K562 (cell line): ENCODE data around the gene CYSTM1. TPM values are rescaled to one million over a fixed set of nuclear protein-coding genes. Genes with fewer than 3 reads are reported as not detected.

Experiments used
- CTCFL ChIP-seq: IDR thresholded peaks from 2 replicates; pipeline ENCODE4 v1.6.1; 2011; ENCODE audit warnings: borderline replicate concordance, low read depth, mild to moderate bottlenecking, moderate library complexity, low read length; ENCODE audit not compliant: insufficient read depth, poor library complexity, severe bottlenecking
- DACH1 ChIP-seq: fragments of 450-650 bp; IDR thresholded peaks from 2 replicates; pipeline ENCODE4 v1.6.1; 2018; ENCODE audit not compliant: partially characterized antibody
- E2F5 ChIP-seq: sonication (generic); formaldehyde crosslinking; IDR thresholded peaks from 2 replicates; pipeline ENCODE4 v1.8.0; 2022; ENCODE audit warnings: mild to moderate bottlenecking, missing genetic modification reagents
- FOXA3 ChIP-seq, 2 experiments: fragments of 450-650 bp in 1 of 2; sonication (generic) in 1 of 2; formaldehyde crosslinking; IDR thresholded peaks in 1 of 2; conservative IDR thresholded peaks in 1 of 2; 2 replicates each; pipeline versions ENCODE4 v1.4.0 to v1.8.0; 2020 to 2022; ENCODE audit warnings: mild to moderate bottlenecking in 2 of 2, missing genetic modification reagents in 1 of 2
- GTF3C2 ChIP-seq: IDR thresholded peaks from 3 replicates; pipeline ENCODE4 v1.6.1; 2011; ENCODE audit warnings: borderline replicate concordance, mild to moderate bottlenecking, moderate library complexity; ENCODE audit not compliant: insufficient read length; ENCODE audit errors: extremely low read depth
- HMG20B ChIP-seq: fragments of 250-450 bp; sonication (Bioruptor Pico); IDR thresholded peaks from 2 replicates; pipeline ENCODE4 v1.5.0; 2021; ENCODE audit warnings: mild to moderate bottlenecking
- MEIS2 ChIP-seq: fragments of 450-650 bp; IDR thresholded peaks from 2 replicates; pipeline ENCODE4 v1.6.1; 2014; ENCODE audit warnings: mild to moderate bottlenecking; ENCODE audit not compliant: partially characterized antibody
- POLR3A ChIP-seq: IDR thresholded peaks from 2 replicates; pipeline ENCODE4 v1.6.1; 2011; ENCODE audit warnings: borderline replicate concordance, mild to moderate bottlenecking, moderate library complexity; ENCODE audit not compliant: insufficient read length, insufficient read depth; ENCODE audit errors: extremely low read depth
- REST ChIP-seq, 2 experiments: fragments of 450-650 bp; formaldehyde crosslinking in 1 of 2; IDR thresholded peaks; 2 replicates each; pipeline versions ENCODE4 v1.4.0 to v1.6.1; 2014 to 2020; ENCODE audit warnings: mild to moderate bottlenecking in 2 of 2, borderline replicate concordance in 1 of 2, low read depth in 1 of 2
- ZEB2 ChIP-seq: fragments of 450-650 bp; IDR thresholded peaks from 2 replicates; pipeline ENCODE4 v1.6.1; 2016
- ZNF586 ChIP-seq: fragments of 450-650 bp; formaldehyde crosslinking; conservative IDR thresholded peaks from 2 replicates; pipeline ENCODE4 v1.4.0; 2020; ENCODE audit warnings: mild to moderate bottlenecking, moderate library complexity
- polyA plus RNA-seq, 8 experiments: library from polyadenylated mRNA; depleted of rRNA in 4 of 8; stranded (reverse) in 5 of 8; unstranded in 3 of 8; fragments of >200 nt; fragmentation: Nextera tagmentation in 2 of 8; fragmentation: Illumina TruSeq in 1 of 8; extraction: Ambion mirVana in 2 of 8; extraction: Trizol in 1 of 8; gene quantifications; 2 replicates each; pipeline versions ENCODE4 v1.2.1 to v1.2.3, GENCODE V29; 2011 to 2014; ENCODE audit warnings: inconsistent platforms in 1 of 8, missing spikeins in 1 of 8
- total RNA-seq, 7 experiments: library from RNA; depleted of rRNA in 6 of 7; stranded (reverse); fragments of >200 nt in 6 of 7; fragmentation: Illumina TruSeq in 2 of 7; extraction: Trizol in 2 of 7; gene quantifications; 2 replicates each; pipeline versions ENCODE4 v1.2.1 to v1.2.3, GENCODE V29; 2011 to 2021; ENCODE audit warnings: low replicate concordance in 1 of 7

CYSTM1 gene
- total and polyA plus RNA-seq, 9 of the 15 experiments (the other 6 are each of a cell fraction or from before 2014, with no cell fraction given) = 76.1 to 422 (median 108) TPM

- TF ChIP-seq CTCFL (no peak), DACH1 (peak; percentile 90), FOXA3 (CRISPR knock-in tag; conservative IDR thresholded peaks at IDR 0.05 in 1 of 2, IDR thresholded peaks at IDR 0.05 in 1 of 2) (no peak), MEIS2 (peak; percentile 78), REST (IDR thresholded peaks at IDR 0.05; ENCODE audit: borderline replicate concordance) (peak; percentile 62), REST (CRISPR knock-in tag; IDR thresholded peaks at IDR 0.05; ENCODE audit: low read depth) (no peak), POLR3A (no peak), GTF3C2 (no peak), ZNF586 (CRISPR knock-in tag) (no peak), HMG20B (no peak), ZEB2 (no peak), E2F5 (no peak)
Observed at GRCh38 chr5:140240987-140241706, 66.2 kb downstream of the CYSTM1 start (continued).
